GM12878 (cell line): ENCODE results near the gene CCDC112. TPM values are rescaled to one million over a fixed set of nuclear protein-coding genes. Genes with fewer than 3 reads are reported as not detected.

Experiments used
- ATAC-seq: fragments of 200-7000 bp; cut with Tn5 transposase; 3 replicates; pipeline ENCODE4 v1.9.1; 2020; ENCODE audit warnings: mild to moderate bottlenecking, moderate library complexity
- BruUV-seq: library from RNA; stranded (reverse); fragments of 400-500 nt; replicated peaks from 2 replicates; lab custom pipeline; 2021; lab: Mats Ljungman, UMichigan
- CTCF ChIA-PET: fragments of 300-600 bp; sonication (Branson Sonifier 250); formaldehyde crosslinking; extraction: SDS; loops from one replicate; lab custom pipeline; 2021; ENCODE audit warnings: inconsistent platforms; lab: Yijun Ruan, JAX
- POLR2A ChIA-PET: fragments of 350-600 bp; formaldehyde crosslinking; extraction: SDS; loops from one replicate; lab custom pipeline; 2021; ENCODE audit warnings: inconsistent platforms; lab: Charles Lee
- RAD21 ChIA-PET: fragments of 300-600 bp; sonication (Branson Sonifier 250); formaldehyde crosslinking; loops from one replicate; lab custom pipeline; 2023; ENCODE audit warnings: antibody characterized with exemption; ENCODE audit not compliant: unreplicated experiment; lab: Charles Lee
- SMC1A ChIA-PET: fragments of 300-600 bp; sonication (Branson Sonifier 250); formaldehyde crosslinking; loops from one replicate; lab custom pipeline; 2023; ENCODE audit not compliant: unreplicated experiment, uncharacterized antibody; lab: Charles Lee
- DNase-seq: peaks from one replicate; pipeline ENCODE4 v3.0.0-alpha.2; 2011; ENCODE audit warnings: low read depth, low spot score
- FAIRE-seq: peaks from 3 replicates; lab custom pipeline; 2011; peaks lifted over from hg19 to GRCh38; lab: Jason Lieb, UNC
- H2AFZ ChIP-seq: 2 replicates; pipeline ENCODE4 v1.6.0; 2011; ENCODE audit warnings: low read depth, low read length, control low read depth; ENCODE audit not compliant: control insufficient read depth
- H3K27ac ChIP-seq: 2 replicates; pipeline ENCODE4 v1.5.1; 2011; ENCODE audit warnings: control low read depth; ENCODE audit not compliant: control insufficient read depth, insufficient read depth
- H3K27me3 ChIP-seq, 2 experiments: replicated peaks in 1 of 2; 2 replicates each; pipeline versions ENCODE4 v1.6.0 to v1.6.1; 2011; ENCODE audit warnings: low read length in 1 of 2; ENCODE audit not compliant: control insufficient read depth in 2 of 2, insufficient read depth in 2 of 2
- H3K36me3 ChIP-seq, 2 experiments: 2 replicates each; pipeline ENCODE4 v1.5.1; 2011; ENCODE audit warnings: low read length in 1 of 2; ENCODE audit not compliant: control insufficient read depth in 2 of 2, insufficient read depth in 2 of 2
- H3K4me1 ChIP-seq: 2 replicates; pipeline ENCODE4 v1.6.1; 2011; ENCODE audit warnings: mild to moderate bottlenecking, low read length, moderate library complexity, mixed read lengths; ENCODE audit not compliant: control insufficient read depth, insufficient read depth
- H3K4me2 ChIP-seq: 2 replicates; pipeline ENCODE4 v1.6.0; 2011; ENCODE audit warnings: control low read depth; ENCODE audit not compliant: control insufficient read depth, insufficient read depth
- H3K4me3 ChIP-seq: fragments of 200-600 bp; sonication (generic); 2 replicates; pipeline ENCODE4 v1.5.1; 2016
- H3K79me2 ChIP-seq: 2 replicates; pipeline ENCODE4 v1.6.0; 2011; ENCODE audit warnings: low read length; ENCODE audit not compliant: control insufficient read depth, insufficient read depth
- H3K9ac ChIP-seq: 2 replicates; pipeline ENCODE4 v1.8.0; 2011; ENCODE audit warnings: low read length, control low read depth, mixed read lengths; ENCODE audit not compliant: control insufficient read depth, insufficient read depth
- H3K9me3 ChIP-seq: replicated peaks from 3 replicates; pipeline ENCODE4 v1.5.1; 2011; ENCODE audit warnings: mild to moderate bottlenecking, low read length; ENCODE audit not compliant: control insufficient read depth, insufficient read depth
- H4K20me1 ChIP-seq: 2 replicates; pipeline ENCODE4 v1.6.0; 2011; ENCODE audit not compliant: control insufficient read depth, insufficient read depth
- BMI1 ChIP-seq: fragments of 450-650 bp; IDR thresholded peaks from 2 replicates; pipeline ENCODE4 v1.6.1; 2016; ENCODE audit warnings: mild to moderate bottlenecking, moderate library complexity, borderline replicate concordance
- CBX5 ChIP-seq: sonication (generic); IDR thresholded peaks from 2 replicates; pipeline ENCODE4 v1.6.1; 2016; ENCODE audit warnings: low read depth, moderate library complexity, mild to moderate bottlenecking, inconsistent platforms
- CREM ChIP-seq: IDR thresholded peaks from 2 replicates; pipeline ENCODE4 v1.6.1; 2014; ENCODE audit warnings: antibody characterized with exemption, low read depth
- ELK1 ChIP-seq: IDR thresholded peaks from 2 replicates; pipeline ENCODE4 v1.6.1; 2012; ENCODE audit warnings: low read depth, low read length, improper control_type of control experiment
- FOXK2 ChIP-seq: fragments of 450-650 bp; IDR thresholded peaks from 2 replicates; pipeline ENCODE4 v1.6.1; 2017; ENCODE audit warnings: mild to moderate bottlenecking, moderate library complexity
- HSF1 ChIP-seq: fragments of 150-350 bp; IDR thresholded peaks from 2 replicates; pipeline ENCODE4 v1.6.1; 2014; ENCODE audit warnings: mild to moderate bottlenecking, low read depth, low read length
- IRF4 ChIP-seq: IDR thresholded peaks from 2 replicates; pipeline ENCODE4 v1.6.1; 2011; ENCODE audit warnings: low read depth, low read length
- NFIC ChIP-seq: IDR thresholded peaks from 2 replicates; pipeline ENCODE4 v1.6.1; 2012; ENCODE audit warnings: low read depth, mild to moderate bottlenecking, inconsistent platforms, low read length, moderate library complexity
- POU2F2 ChIP-seq: IDR thresholded peaks from 3 replicates; pipeline ENCODE4 v1.6.1; 2011; ENCODE audit warnings: low read depth, mild to moderate bottlenecking, low read length, borderline replicate concordance
- SMAD5 ChIP-seq: IDR thresholded peaks from 2 replicates; pipeline ENCODE4 v1.6.1; 2016; ENCODE audit warnings: antibody characterized with exemption, low read depth
- SREBF2 ChIP-seq: IDR thresholded peaks from 2 replicates; pipeline ENCODE4 v1.6.1; 2012; ENCODE audit warnings: mild to moderate bottlenecking, low read length
- WGBS: methylation state at CpG from one replicate; pipeline ENCODE4 v1.1.6; 2016; ENCODE audit warnings: low lambda C conversion rate; ENCODE audit not compliant: insufficient replicate concordance, insufficient coverage; ENCODE audit errors: missing lambda C conversion rate; 5-methylcytosine and 5-hydroxymethylcytosine counted together
- in situ Hi-C: fragments of 300-500 bp; cut with MboI; formaldehyde crosslinking; loops from 9 replicates; pipeline ENCODE4 v1.14.3; 2018; ENCODE audit warnings: mixed read lengths
- intact Hi-C: fragments of 100-400 bp; cut with micrococcal nuclease; formaldehyde crosslinking; loops from one replicate; pipeline ENCODE4 v1.14.2; 2022; ENCODE audit not compliant: unreplicated experiment
- polyA plus RNA-seq, 11 experiments: library from polyadenylated mRNA; depleted of rRNA in 4 of 11; unstranded in 6 of 11; stranded (reverse) in 5 of 11; fragments of >200 nt; fragmentation: Nextera tagmentation in 4 of 11; fragmentation: Illumina TruSeq in 1 of 11; extraction: Ambion mirVana in 4 of 11; extraction: Trizol in 1 of 11; gene quantifications; 1 replicate in 1 of 11; 2 replicates in 10 of 11; pipeline versions ENCODE4 v1.2.1 to v1.2.3, GENCODE V29; 2011 to 2016; ENCODE audit warnings: inconsistent platforms in 2 of 11, missing spikeins in 2 of 11, low read depth in 1 of 11
- total RNA-seq, 4 experiments: library from RNA; depleted of rRNA in 3 of 4; stranded (reverse); fragments of >200 nt in 3 of 4; fragmentation: Illumina TruSeq in 1 of 4; extraction: Trizol in 1 of 4; gene quantifications; 2 replicates each; pipeline versions ENCODE4 v1.2.1 to v1.2.3, GENCODE V29; 2013 to 2021
- TF ChIP-seq, protein P1 (sequence below): fragments of 450-650 bp; formaldehyde crosslinking; IDR thresholded peaks from 2 replicates; pipeline ENCODE4 v1.4.0; 2022; ENCODE audit warnings: mild to moderate bottlenecking, moderate library complexity
- TF ChIP-seq, protein P2 (sequence below): IDR thresholded peaks from 2 replicates; pipeline ENCODE4 v1.6.1; 2011; ENCODE audit warnings: borderline replicate concordance, low read depth, mild to moderate bottlenecking, moderate library complexity, mixed read lengths, low read length; ENCODE audit not compliant: insufficient read depth; ENCODE audit errors: extremely low read length

CCDC112 gene
- total and polyA plus RNA-seq, 10 of the 15 experiments (the other 5 are each of a cell fraction or from before 2014, with no cell fraction given) = 0.12 to 2.0 (median 0.58) TPM

DNA sequence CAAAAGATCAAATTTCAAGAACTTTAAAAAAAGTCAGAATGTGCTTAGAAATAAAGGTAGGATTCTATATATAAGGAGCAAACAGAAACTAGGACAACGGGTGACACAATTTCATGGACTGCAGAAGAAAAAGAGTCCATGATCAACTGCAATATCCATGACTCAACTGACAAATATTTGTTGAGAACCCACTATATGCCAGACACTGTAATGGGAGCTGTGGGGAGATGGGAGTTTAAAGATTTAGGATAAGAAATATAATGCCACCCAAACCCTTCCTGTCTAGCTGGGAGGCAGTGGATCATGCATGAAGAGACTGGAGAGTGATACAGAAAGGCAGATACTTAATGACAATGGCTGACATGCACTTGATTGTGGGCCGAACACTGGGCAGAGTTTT lies 27.6 kb upstream of the CCDC112 start (continued):
- TF ChIP-seq, protein P1, sequence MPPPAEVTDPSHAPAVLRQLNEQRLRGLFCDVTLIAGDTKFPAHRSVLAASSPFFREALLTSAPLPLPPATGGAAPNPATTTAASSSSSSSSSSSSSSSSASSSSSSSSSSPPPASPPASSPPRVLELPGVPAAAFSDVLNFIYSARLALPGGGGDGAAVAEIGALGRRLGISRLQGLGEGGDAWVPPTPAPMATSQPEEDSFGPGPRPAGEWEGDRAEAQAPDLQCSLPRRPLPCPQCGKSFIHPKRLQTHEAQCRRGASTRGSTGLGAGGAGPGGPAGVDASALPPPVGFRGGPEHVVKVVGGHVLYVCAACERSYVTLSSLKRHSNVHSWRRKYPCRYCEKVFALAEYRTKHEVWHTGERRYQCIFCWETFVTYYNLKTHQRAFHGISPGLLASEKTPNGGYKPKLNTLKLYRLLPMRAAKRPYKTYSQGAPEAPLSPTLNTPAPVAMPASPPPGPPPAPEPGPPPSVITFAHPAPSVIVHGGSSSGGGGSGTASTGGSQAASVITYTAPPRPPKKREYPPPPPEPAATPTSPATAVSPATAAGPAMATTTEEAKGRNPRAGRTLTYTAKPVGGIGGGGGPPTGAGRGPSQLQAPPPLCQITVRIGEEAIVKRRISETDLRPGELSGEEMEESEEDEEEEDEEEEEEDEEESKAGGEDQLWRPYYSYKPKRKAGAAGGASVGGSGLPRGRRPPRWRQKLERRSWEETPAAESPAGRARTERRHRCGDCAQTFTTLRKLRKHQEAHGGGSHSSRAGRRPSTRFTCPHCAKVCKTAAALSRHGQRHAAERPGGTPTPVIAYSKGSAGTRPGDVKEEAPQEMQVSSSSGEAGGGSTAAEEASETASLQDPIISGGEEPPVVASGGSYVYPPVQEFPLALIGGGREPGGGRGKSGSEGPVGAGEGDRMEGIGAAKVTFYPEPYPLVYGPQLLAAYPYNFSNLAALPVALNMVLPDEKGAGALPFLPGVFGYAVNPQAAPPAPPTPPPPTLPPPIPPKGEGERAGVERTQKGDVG (CRISPR knock-in tag) = no peak
- no peak for TF ChIP-seq HSF1
- TF ChIP-seq SMAD5 = no peak
- no peak for TF ChIP-seq SREBF2

DNA sequence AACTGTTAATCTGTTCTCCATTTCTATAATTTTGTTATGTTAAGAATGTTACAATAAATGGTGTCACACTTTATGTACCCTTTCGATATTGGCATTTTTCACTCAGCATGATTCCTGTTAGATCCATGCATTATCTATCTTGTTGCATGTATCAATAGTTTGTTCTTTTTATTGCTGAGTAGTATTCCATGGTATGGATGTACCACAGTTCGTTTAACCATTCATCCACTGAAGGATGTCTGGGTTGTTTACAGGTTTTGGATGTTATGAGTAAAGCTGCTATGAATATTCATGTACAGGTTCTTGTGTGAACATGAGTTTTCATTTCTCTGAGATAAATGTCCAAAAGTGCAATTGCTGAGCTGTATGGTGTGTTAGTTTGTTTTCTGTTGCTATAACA lies 26.3 kb upstream of the CCDC112 start:
- Histone ChIP-seq H3K79me2 (no peaks in the 10 kb centered on the region), H3K36me3 (no peaks in the 10 kb centered on the region), H2AFZ (no peak overlapping the region), H3K4me2 (no peak overlapping the region), H3K9ac (no peak overlapping the region), H3K27ac (no peak overlapping the region), H3K4me3 (no peak overlapping the region), H4K20me1 (no peaks in the 10 kb centered on the region), H3K27me3 (no peaks in the 10 kb centered on the region), H3K9me3 (no peaks in the 10 kb centered on the region), H3K4me1 (no peaks in the 10 kb centered on the region)
- ChIA-PET CTCF (interaction anchor here (7.3 kb wide), 1 partner anchor 15 kb away, joined by 45 read pairs; no protein-coding TSS in a partner anchor), RAD21 (no interaction called here), POLR2A (no interaction called here), SMC1A (interaction anchor here (0.7 to 1.4 kb wide), 4 partner anchors 8 to 35 kb away, joined by 3 to 4 read pairs (median 3); no protein-coding TSS in a partner anchor)
- ATAC-seq (no peak), FAIRE-seq (no peak), DNase-seq (no peak)
- intact Hi-C loops (no loop called here), in situ Hi-C loops (no loop called here)
- 48% methylated on average over 2 of the region's 2 CpGs for WGBS
- BruUV-seq = no TSS peak
- no peak for TF ChIP-seq CBX5
- TF ChIP-seq, protein P2, sequence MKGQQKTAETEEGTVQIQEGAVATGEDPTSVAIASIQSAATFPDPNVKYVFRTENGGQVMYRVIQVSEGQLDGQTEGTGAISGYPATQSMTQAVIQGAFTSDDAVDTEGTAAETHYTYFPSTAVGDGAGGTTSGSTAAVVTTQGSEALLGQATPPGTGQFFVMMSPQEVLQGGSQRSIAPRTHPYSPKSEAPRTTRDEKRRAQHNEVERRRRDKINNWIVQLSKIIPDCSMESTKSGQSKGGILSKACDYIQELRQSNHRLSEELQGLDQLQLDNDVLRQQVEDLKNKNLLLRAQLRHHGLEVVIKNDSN = no peak
- TF ChIP-seq NFIC = no peak
- no peak for TF ChIP-seq CREM
- no peak for TF ChIP-seq ELK1
- TF ChIP-seq FOXK2 = no peak
- TF ChIP-seq POU2F2 = no peak
- no peak for TF ChIP-seq BMI1
- no peak for TF ChIP-seq IRF4
